Urothelium cell line (cell line): ENCODE results near the gene ARL6IP6.
A peak's percentile ranks its signal among the peaks of the same experiment; 100 is the strongest.

Experiments used
- DNase-seq: peaks from one replicate; pipeline ENCODE4 v3.0.0; 2011; ENCODE audit warnings: low spot score, mixed read lengths
- FAIRE-seq: peaks from 2 replicates; lab custom pipeline; 2011; peaks lifted over from hg19 to GRCh38; lab: Jason Lieb, UNC

ARL6IP6 gene

GRCh38 chr2:152718076-152718908, at the start of gene ARL6IP6:
Gene ARL6IP6 (plus strand): TSS chr2:152718620. CDS start chr2:152718625, 5 bp downstream.
- peak; percentile 44 for FAIRE-seq

GRCh38 chr2:152674334-152674733, 44.1 kb upstream of the ARL6IP6 start:
- FAIRE-seq = no peak
- DNase-seq = no peak

More at GRCh38 chr2:152718076-152718908, at the start of gene ARL6IP6:
- DNase-seq = peak; percentile 91

GRCh38 chr2:152676461-152676860, 42.0 kb upstream of the ARL6IP6 start:
- FAIRE-seq (no peak), DNase-seq (no peak)

- FAIRE-seq (no peak), DNase-seq (no peak)
Measured at GRCh38 chr2:152678808-152679207, 39.6 kb upstream of the ARL6IP6 start.

GRCh38 chr2:152682663-152683062, 35.8 kb upstream of the ARL6IP6 start:
- no peak for DNase-seq
- FAIRE-seq = no peak

- no peak for FAIRE-seq
Measured at GRCh38 chr2:152683400-152683799, 35.0 kb upstream of the ARL6IP6 start.

GRCh38 chr2:152686321-152686720, 32.1 kb upstream of the ARL6IP6 start:
- FAIRE-seq = no peak
- no peak for DNase-seq

More at GRCh38 chr2:152683400-152683799, 35.0 kb upstream of the ARL6IP6 start:
- DNase-seq = no peak

- FAIRE-seq = no peak
Measured at GRCh38 chr2:152693033-152693432, 25.4 kb upstream of the ARL6IP6 start.

GRCh38 chr2:152694161-152694661, 24.2 kb upstream of the ARL6IP6 start:
- DNase-seq (peak; percentile 5), FAIRE-seq (no peak)

More at GRCh38 chr2:152693033-152693432, 25.4 kb upstream of the ARL6IP6 start:
- no peak for DNase-seq

- FAIRE-seq = no peak
- no peak for DNase-seq
Measured at GRCh38 chr2:152695763-152696162, 22.7 kb upstream of the ARL6IP6 start.

- DNase-seq (no peak), FAIRE-seq (no peak)
Measured at GRCh38 chr2:152696476-152696875, 21.9 kb upstream of the ARL6IP6 start.

GRCh38 chr2:152701198-152701597, 17.2 kb upstream of the ARL6IP6 start:
- FAIRE-seq (no peak), DNase-seq (no peak)

GRCh38 chr2:152706477-152707021, 11.9 kb upstream of the ARL6IP6 start:
- no peak for FAIRE-seq

GRCh38 chr2:152708742-152709141, 9.7 kb upstream of the ARL6IP6 start:
- DNase-seq (no peak), FAIRE-seq (no peak)

More at GRCh38 chr2:152706477-152707021, 11.9 kb upstream of the ARL6IP6 start:
- DNase-seq = no peak

GRCh38 chr2:152710713-152711112, 7.7 kb upstream of the ARL6IP6 start:
- no peak for FAIRE-seq
- no peak for DNase-seq

- FAIRE-seq (no peak), DNase-seq (no peak)
Measured at GRCh38 chr2:152715112-152715511, 3.3 kb upstream of the ARL6IP6 start.

GRCh38 chr2:152715854-152716428, 2.5 kb upstream of the ARL6IP6 start:
- DNase-seq = peak; percentile 42
- no peak for FAIRE-seq

GRCh38 chr2:152716805-152717227, 1.6 kb upstream of the ARL6IP6 start:
- FAIRE-seq = no peak
- DNase-seq = peak; percentile 8

GRCh38 chr2:152717228-152718075, 968 bp upstream of the ARL6IP6 start, which contains the start of gene PRPF40A:
Gene PRPF40A (minus strand): TSS chr2:152717461. CDS start chr2:152717439, 22 bp downstream.
- peak; percentile 97 for FAIRE-seq

GRCh38 chr2:152718909-152719645, 657 bp downstream of the ARL6IP6 start:
- FAIRE-seq (no peak), DNase-seq (peak; percentile 41)

More at GRCh38 chr2:152717228-152718075, 968 bp upstream of the ARL6IP6 start, which contains the start of gene PRPF40A:
- peak; percentile 99 for DNase-seq
